Measurements from ENCODE around the gene WDR88.
A peak's percentile ranks its signal among the peaks of the same experiment; 100 is the strongest.
"Not testable (repeated sequence)": the region's sequence is repeated elsewhere in the genome, so short reads cannot be mapped to it uniquely, and the experiment has no call there.

WDR88 gene, protein sequence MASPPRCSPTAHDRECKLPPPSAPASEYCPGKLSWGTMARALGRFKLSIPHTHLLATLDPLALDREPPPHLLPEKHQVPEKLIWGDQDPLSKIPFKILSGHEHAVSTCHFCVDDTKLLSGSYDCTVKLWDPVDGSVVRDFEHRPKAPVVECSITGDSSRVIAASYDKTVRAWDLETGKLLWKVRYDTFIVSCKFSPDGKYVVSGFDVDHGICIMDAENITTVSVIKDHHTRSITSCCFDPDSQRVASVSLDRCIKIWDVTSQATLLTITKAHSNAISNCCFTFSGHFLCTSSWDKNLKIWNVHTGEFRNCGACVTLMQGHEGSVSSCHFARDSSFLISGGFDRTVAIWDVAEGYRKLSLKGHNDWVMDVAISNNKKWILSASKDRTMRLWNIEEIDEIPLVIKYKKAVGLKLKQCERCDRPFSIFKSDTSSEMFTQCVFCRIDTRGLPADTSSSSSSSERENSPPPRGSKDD

DNA sequence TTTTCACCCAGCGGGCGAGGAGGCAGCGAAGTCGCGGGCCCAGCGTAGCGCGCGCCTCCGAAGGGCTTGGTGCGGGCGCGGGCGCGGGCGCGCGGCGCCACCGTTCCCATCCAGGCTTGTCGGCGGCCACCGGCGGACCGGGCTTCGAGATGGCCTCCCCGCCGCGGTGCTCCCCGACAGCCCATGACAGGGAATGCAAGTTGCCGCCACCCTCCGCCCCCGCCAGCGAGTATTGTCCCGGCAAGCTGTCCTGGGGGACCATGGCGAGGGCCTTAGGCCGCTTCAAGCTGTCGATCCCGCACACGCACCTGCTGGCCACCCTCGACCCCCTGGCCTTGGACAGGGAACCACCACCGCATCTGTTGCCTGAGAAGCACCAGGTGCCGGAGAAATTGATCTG, at the start of gene WDR88:
TSS of gene WDR88 (plus strand) at position 94 of the 400 bp plus-strand sequence. CDS start at position 150, 56 bp downstream.
- no peak for DNase-seq

DNA sequence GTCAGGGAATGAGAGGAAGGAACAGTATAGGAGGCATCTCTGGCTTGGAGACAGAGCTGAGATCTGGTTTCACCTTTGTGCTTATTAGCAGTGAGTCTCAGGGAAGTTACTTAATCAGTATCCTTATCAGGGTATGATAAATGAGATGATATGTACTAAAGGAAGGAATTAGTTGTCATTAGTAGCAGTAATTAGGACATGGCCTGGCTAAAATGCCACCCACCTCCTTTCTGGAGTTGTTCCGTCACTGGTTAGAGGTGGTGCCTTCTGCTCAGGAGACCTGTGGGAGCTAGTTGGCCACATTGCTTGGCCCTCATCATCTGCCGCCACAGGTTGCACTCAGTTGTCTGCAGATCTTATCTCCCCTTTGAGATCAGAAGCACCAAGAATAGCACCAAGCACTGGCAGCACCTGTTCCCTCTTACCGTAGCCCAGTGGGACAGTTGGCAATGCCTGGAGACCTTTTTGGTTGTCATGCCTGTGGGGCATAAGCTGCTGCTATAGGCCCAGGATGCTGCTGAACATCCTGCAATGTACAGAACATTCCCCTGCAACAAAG, 46.3 kb upstream of the WDR88 start:
- DNase-seq = no peak

DNA sequence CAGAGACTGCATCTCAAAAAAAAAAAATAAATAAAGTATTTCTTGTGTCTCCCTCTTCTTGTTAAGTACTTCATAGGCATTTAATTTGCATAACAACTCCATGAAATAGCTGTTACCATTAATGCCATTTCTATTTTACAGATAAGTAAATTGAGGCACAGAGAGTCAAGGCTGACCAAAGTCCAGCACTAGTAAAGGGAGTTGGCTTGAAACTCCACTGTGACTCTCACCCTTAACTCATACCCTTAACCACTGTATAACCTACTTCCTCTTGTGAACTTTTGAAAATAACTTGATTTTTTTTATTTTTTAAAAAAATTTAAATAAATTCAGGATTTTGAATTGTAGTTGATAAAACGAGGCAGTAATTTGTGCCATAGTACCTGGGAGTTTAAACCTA, 45.0 kb upstream of the WDR88 start:
- DNase-seq = no peak

DNA sequence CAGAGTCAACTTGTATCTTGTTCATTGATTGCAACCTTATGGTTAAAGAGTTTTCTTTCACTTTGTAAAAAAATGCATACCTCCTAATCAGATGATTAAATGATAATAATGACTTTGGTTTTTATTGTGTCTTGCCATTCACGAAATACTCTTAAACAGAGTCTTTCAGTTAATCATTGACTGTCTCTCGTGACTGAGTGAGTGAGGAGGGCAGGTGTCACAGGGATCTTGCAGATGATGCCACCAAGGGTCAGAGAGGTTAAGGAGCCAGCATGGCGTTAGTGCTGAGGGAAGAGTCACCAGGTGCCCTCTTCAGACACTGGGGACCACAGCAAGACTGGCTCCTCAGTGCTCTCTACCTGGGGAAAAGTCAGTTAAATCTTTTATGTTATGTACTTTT, 42.9 kb upstream of the WDR88 start:
- DNase-seq = no peak

DNA sequence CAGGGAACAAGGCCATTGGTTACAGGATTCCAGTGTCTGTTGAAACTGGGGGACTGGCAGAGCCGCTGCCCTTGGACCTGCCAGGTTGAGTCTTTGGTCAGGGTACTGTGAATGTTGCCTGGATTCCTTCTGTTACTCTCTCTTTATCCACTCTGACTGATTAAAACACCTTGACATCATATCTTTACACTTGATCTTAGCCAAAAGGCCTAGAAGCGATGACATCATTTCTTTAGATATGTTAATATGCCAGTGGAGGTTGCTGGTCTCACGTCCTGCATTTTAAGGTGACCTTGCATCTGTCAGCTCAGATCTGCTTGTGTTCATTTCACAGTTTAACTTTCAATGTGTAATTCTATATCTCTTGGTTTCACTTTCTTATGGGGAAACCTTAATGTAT, 41.7 kb upstream of the WDR88 start:
- DNase-seq = no peak

DNA sequence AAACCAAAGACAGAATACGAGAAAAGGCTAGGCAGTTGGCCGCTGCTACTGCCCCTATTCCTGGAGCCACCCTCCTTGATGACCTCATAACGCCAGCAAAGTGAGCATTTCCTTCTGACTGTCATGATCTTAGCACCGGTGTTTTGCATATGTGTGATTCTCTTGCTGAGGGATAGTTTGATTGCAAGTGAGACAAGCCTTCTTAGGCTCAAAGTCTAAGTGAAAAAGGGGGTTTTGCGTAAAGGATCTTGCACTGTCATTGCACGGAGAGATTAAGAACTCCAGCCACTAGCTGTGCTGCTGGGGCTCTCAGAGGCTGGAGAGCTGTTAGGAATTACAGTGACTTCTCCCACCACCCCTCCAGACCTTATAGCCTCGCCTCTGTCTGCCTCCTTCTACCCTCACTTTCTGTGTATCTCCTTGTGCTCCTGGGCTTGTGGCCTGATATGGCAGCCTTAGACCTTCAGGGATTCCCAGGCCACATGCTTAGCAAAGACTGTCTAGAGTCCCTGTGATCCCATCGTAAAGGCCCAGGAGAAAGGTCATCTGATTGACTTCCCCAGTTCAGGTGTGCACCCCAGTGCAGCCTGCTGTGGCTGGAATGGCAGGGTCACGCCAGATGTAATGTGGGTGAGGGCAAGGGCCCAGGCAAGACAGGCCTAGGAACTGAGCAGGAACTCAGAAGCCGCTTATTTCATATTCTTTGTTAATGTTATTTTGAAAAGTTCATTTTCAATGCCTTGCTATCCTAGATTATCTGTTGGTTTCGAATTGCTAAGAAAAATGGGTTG, 38.3 kb upstream of the WDR88 start:
- no peak for DNase-seq

DNA sequence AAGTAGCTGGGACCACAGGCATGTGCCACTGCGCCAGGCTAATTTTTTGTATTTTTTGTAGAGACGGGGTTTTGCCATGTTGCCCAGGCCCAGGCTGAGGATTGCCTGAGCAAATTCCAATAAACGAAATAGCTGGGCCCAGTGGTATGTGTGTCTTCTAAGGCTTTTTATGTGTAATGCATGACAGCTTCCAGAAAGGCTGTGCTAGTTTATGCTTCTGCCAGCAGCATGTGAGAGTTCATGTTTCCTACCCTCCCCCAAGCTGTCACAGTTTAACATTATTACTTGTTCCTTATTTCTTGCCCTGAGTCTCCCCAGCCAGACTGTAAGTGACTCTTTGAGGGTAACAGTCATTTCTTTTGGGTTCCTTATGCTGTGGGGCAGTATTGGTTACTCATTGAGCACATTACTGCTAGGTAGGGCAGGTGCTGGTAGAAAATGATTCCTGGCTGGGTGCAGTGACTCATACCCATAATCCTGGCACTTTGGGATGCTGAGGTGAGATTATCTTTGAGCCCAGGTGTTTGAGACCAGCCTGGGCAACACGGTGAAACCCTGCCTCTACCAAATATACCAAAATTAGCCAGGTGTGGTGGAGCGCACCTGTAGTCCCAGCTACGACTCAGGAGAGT, 37.4 kb upstream of the WDR88 start:
- peak; percentile 18 to 21 for DNase-seq

DNA sequence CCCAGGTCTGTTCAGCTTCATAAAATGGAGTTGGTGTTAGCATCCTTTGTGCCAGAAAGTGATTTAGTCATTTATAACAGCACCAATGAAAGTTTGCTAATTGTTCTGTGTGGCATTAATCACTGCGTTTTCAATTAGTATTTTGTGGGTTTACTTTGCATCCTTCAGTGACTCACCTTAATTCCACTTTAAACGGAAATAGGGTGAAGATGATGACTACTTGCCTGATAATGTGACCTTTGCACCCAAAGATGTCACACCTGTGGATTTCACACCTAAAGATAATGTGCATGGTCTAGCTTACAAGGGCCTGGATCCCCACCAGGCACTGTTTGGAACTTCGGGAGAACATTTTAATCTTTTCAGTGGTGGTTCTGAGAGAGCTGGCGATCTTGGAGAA, 35.9 kb upstream of the WDR88 start:
- no peak for DNase-seq

DNA sequence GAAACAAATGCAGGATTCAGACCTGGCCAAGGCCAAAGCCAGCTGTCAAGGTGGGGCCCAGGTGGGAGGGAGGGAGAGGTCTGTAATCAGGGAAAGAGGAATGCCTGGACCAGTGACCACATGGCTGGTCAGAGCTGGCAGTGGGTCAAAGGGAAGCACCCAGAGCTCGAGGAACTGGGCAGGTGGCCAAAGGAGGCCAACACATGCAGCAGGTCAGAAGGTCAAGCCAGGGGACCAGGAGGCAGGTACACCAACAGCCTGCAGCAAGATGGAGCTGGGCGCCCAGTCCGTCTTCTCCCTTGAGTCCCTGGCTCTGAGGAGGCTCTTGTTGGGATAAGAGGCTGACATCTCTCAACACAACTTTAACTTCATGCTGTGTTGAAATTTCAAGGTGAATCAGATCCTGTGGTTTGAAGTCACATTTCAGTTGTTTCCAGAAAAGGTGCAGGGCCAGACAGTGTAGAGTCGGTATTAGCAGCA, 33.8 kb upstream of the WDR88 start:
- DNase-seq = no peak

DNA sequence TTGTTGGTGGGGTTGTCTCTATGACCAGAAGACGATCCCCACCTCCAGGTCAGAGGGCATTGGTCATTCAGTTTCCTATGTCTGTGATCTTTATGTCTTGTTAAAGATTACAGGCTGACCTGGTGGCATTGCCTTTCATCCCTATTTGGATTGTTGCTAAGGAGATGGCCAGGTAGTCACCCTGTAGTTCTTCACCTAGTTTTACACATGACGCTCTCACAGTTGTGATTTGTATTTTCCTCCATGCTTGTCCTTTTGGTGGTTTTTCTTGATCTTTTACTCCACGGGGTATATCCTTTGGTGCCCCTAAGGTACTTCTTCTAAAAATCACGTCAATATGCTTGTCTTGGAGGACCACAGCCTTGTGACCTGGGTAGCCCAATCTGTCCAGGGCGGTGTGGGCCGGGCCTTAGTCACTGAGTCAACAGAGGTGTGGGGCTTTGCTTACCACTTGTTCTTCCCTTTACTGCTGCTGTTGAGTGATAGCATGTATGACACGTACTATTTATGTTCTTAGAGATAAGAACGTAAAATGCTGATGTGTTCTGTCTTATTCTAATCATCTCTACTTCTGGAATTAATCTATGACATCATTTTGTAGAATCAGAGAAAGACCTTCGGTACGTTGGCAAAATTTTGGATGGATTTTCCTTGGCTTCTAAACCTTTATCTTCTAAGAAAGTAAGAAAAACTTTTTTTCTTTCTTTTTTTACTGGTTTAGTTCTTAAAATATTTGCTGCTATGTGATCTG, 30.8 kb upstream of the WDR88 start:
- DNase-seq = no peak

DNA sequence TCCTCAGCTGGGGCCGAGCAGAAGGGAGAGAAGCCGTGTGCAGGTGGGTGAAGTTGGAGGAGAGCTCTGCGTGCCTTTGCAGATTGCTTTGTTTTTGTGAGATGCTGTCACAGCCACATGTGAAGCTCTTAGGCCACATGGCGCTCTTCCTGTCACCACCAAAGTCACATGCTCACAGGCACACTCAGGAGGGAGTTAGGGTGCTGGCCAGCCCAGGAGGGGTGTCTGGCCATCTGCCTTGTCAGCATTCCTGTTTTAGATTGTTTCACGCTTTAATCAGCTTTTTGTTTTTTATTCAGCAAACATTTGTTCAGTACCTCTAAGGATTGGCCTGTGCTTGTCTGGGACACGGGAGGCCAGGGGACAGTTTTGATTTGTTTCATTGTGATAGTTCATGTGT, 29.0 kb upstream of the WDR88 start:
- no peak for DNase-seq

DNA sequence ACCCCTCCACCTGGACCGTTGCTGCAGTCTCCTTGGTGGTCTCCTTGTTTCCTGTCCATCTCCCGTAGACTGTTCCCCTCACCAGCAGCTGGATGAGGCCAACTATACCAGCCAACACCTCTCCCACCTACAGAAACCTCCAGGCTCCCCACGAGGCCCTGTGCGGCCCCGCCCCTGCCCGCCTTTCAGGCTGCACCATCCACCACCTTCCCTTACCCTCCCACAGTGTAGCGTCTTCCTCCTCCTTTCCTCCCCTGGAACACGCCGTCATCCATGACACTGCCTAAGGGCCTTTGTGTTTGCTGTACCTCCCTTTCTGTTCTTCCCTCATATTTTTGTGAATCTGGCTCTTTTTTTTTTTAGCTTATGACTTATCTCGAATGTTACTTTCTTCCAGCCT, 23.8 kb upstream of the WDR88 start:
- no peak for DNase-seq

DNA sequence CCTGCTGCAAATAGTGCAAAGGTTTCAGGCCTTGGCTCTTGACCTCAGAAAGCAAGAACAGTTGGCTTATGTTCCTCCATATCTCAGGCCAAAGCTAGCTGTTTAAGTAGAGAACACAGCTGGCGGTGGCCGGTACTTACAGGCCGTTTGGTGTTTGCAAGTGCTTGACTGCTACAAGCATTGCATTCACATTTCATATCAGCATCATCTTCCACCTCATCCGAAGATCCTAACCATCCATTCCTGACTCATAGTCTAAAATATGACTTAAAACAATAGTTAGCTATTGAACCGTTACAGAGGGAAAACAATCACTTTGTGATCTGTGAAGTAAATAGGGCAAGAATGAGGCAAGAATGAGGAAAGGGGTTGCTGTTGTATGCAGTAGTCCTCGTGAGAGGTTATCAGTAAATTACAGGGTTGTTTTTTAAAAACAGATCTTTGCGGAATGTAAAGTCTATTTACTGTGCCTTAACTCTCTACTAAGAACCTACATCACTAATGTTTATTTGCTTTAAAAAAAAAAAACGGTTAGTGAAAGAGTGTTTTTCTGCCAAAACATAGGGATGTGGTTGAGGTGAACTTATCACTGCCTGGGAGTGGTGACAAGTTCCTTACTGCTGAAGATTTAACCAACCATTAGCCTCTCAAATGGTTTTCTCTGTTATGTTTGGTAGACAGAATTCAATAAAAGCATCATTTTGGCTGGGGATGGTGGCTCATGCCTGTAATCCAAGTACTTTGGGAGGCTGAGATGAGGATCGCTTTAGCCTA, 21.6 kb upstream of the WDR88 start:
- no peak for DNase-seq

DNA sequence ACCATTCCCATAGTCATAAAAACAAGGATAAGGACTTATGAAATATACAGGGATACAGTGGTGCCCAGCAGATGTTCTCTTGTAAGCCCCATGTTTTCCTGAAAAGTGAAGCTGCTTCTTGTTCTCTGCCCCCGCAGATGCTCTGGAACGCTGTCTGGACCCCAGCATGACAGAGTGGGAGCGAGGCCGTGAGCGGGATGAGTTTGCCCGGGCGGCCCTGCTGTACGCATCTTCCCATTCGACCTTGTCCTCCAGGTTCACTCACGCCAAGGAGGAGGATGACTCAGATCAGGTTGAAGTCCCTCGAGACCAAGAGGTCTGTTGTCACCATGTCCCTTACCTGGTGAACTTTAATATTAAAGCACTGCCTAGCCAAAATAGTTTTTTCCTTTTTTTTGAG, 20.3 kb upstream of the WDR88 start:
- DNase-seq = no peak

DNA sequence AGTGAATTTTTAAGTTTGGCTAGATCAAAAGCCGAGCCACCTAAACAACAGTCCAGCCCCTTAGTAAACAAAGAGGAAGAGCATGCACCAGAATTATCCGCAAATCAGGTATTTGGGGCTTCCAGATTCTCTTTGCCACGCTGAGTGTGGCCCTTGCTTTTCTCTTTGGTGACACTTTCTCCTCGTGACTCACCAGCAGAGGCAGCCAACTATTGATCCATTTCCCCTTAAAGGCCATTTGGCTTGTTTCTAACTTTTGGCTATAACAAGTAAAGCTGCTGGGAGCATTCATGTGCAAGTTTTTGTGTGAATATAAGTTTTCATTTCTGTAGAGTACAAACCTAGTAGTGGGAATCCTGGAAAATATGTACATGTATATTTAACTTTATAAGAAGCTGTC, 17.6 kb upstream of the WDR88 start:
- DNase-seq = no peak

DNA sequence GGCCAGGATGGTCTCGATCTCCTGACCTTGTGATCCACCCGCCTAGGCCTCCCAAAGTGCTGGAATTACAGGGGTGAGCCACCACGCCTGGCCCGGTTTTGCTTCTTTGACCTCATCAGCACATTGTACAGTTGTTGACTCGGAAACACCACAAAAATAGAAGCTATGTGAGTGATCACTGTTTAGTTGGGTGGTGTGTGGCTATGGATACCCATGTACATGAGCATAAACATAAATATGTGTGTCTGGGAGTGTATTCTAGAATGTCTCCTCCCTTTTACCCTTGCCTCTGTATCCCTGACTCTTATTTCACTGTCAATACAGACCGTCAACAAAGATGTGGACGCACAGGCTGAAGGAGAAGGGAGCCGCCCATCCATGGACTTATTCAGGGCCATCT, 14.4 kb upstream of the WDR88 start:
- no peak for DNase-seq

DNA sequence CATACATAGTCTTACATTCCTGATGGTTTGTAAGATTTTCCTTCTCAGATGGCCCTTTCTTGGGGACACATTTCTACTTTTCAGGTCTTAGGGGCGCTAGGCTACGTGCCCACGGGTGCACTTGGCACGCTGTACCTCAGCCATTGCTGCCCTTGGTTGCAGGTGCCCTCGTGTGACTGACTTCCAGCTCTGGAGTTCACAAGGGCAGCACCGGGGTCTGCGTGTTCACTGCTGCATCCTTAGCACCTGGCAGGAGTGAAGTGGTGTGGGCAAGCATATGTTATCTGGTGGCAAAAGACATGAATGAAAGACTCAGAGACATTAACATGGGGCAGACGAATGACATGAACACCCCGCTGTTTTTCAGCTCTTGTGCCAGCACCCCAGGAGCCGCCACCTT, 13.3 kb upstream of the WDR88 start:
- DNase-seq = no peak

DNA sequence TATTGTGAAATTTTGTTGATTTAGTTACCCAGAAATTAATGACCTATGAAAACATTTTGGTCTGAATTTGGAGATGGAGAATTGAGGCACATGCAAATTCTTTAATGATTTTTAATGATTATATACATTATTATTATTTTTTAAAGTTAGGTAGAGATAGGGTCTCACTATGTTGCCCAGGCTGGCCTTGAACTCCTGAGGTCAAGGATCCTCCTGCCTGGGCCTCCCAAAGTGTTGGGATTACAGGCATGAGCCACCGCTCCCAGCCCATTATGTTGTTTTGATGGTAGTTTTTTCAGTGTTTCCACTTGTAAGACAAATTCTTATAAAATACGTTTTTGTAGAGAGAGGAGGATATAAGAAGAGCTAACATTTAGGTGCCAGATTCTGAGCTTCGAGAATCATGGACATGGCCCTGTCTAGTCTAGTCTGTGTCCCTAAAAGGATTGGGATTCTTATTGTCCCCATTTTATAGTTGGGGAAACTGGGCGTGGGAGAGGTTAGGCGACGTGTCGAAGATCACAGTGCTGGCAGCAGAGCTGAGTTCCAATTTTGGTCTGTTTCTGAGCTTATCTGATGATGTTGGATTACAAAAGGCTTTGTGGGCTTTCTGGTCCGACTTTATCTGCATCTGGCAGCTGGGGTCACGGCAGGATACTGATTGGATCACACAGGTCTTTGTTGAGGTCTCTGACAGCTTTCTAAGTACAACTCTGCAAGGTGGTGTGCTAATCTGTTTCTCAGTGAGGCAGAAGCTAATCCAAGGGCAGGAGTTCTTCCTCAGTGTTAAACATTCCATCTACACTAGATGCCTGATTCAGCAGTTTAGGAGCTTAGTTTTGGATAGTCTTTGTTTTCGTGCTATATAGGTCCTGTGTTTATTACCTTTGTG, 7.5 kb upstream of the WDR88 start:
- no peak for DNase-seq

DNA sequence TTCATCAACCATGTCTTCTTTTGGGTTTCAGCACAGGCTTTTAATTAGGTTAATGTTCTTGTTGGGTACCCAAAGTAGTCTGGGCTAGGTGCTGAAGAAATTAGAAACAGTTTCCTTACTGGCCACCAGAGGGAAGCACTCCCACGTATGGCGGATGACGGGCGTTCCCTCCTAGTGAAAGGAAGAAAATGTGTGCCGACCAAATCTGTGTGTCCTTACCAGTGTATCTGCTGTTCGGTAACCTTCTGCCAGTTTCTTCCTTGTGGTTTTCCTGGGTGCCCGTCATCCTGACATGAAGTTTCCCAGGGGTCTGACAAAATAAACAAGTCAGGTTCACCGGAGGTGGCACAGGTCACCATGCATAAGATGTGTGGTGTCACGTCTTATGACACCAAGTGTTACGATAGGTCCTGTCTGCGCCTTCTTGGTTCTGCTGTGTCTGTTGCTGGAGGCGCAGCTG, 6.0 kb upstream of the WDR88 start:
- DNase-seq = peak; percentile 78 to 92

DNA sequence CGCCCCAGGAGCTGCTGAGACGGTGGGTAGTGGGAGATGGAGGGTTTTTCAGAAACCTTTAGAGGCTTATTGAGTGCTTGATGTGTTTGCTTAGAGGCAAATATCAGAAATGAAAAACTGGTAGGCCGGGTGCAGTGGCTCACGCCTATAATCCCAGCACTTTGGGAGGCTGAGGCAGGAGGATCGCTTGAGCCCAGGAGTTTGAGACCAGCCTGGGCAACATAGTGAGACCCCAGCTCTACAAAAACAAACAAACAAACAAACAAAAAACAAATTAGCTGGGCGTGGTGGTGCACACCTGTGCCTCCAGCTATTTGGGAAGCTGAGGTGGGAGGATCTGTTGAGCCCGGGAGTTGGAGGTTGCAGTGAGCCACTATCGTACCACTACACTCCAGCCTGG, 5.2 kb upstream of the WDR88 start:
- not testable (repeated sequence) for DNase-seq

DNA sequence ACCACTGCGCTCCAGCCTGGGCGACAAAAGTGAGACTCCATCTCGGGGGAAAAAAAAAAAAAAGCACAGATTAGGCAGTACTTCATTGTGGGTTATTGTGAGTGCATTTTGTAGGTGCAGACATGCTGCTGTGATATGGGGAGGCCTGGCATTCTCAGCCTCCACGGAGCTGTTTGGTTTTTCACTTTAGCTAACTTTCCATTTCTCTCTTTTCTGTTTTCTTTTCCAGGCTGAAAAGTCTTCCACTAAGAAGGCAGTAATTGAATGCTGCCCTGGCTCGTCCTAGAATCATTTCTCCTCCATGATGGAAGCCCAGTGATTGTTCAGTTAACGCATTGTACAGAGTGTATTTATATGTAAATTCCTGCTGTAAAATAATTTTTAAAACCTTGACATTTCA, 2.0 kb upstream of the WDR88 start:
- DNase-seq = no peak

Measured in Kasumi-1 (cell line).